OCI-LY7 (cell line): ENCODE data around the gene RHBG. TPM values are rescaled to one million over a fixed set of nuclear protein-coding genes. Genes with fewer than 3 reads are reported as not detected.

Source experiments
- BruUV-seq: library from RNA; stranded (reverse); fragments of 400-500 nt; replicated peaks from 2 replicates; lab custom pipeline; 2021; lab: Mats Ljungman, UMichigan
- CTCF ChIA-PET: fragments of 300-600 bp; sonication (Branson Sonifier 250); formaldehyde crosslinking; loops from one replicate; lab custom pipeline; 2022; ENCODE audit warnings: antibody characterized with exemption; ENCODE audit not compliant: unreplicated experiment; lab: Charles Lee
- POLR2A ChIA-PET: fragments of 300-600 bp; sonication (Branson Sonifier 250); formaldehyde crosslinking; loops from one replicate; lab custom pipeline; 2022; ENCODE audit warnings: antibody characterized with exemption; lab: Charles Lee
- DNase-seq: peaks from one replicate; pipeline ENCODE4 v3.0.0-alpha.2; 2015; ENCODE audit warnings: low spot score
- H2AFZ ChIP-seq: fragments of 200-600 bp; sonication (generic), shearing (Covaris generic); 2 replicates; pipeline ENCODE4 v1.6.1; 2014; ENCODE audit warnings: mild to moderate bottlenecking, antibody characterized with exemption, low read length, moderate library complexity
- H3K27ac ChIP-seq: fragments of 200-600 bp; sonication (generic); 2 replicates; pipeline ENCODE4 v1.5.1; 2014; ENCODE audit warnings: mixed run types, low read depth, mild to moderate bottlenecking, moderate library complexity, low read length, inconsistent platforms; ENCODE audit not compliant: poor library complexity, severe bottlenecking
- H3K36me3 ChIP-seq: fragments of 200-600 bp; sonication (generic); 2 replicates; pipeline ENCODE4 v1.6.1; 2014; ENCODE audit warnings: mild to moderate bottlenecking, antibody characterized with exemption, low read length, moderate library complexity, mixed read lengths; ENCODE audit not compliant: insufficient read depth
- H3K4me1 ChIP-seq: fragments of 200-600 bp; sonication (generic); 2 replicates; pipeline ENCODE4 v1.5.1; 2014; ENCODE audit warnings: mild to moderate bottlenecking, low read length; ENCODE audit not compliant: insufficient read depth, poor library complexity, severe bottlenecking
- H3K4me2 ChIP-seq: fragments of 200-600 bp; sonication (generic); 2 replicates; pipeline ENCODE4 v1.6.1; 2014; ENCODE audit warnings: mild to moderate bottlenecking, low read length
- H3K4me3 ChIP-seq: fragments of 200-600 bp; sonication (generic); 2 replicates; pipeline ENCODE4 v1.5.1; 2014; ENCODE audit warnings: mild to moderate bottlenecking, low read depth, low read length; ENCODE audit not compliant: poor library complexity, severe bottlenecking
- H3K79me2 ChIP-seq: fragments of 200-600 bp; sonication (generic); 2 replicates; pipeline ENCODE4 v1.6.1; 2016; ENCODE audit warnings: low read depth, mild to moderate bottlenecking, low read length, moderate library complexity, mixed read lengths; ENCODE audit not compliant: insufficient read depth
- H3K9me2 ChIP-seq: fragments of 200-600 bp; sonication (generic); 2 replicates; pipeline ENCODE4 v1.6.1; 2016; ENCODE audit warnings: mild to moderate bottlenecking, low read length, mixed read lengths; ENCODE audit not compliant: insufficient read depth
- H3K9me3 ChIP-seq: fragments of 200-600 bp; sonication (generic); 2 replicates; pipeline ENCODE4 v1.6.1; 2014; ENCODE audit warnings: mild to moderate bottlenecking, mixed run types, low read length, mixed read lengths
- H4K20me1 ChIP-seq: fragments of 200-600 bp; sonication (generic); 2 replicates; pipeline ENCODE4 v1.6.1; 2014; ENCODE audit warnings: mild to moderate bottlenecking, antibody characterized with exemption, low read length, moderate library complexity, mixed read lengths; ENCODE audit not compliant: insufficient read depth
- CTCF ChIP-seq: fragments of 200-600 bp; sonication (generic); conservative IDR thresholded peaks from 2 replicates; pipeline ENCODE4 v1.5.1; 2014; ENCODE audit warnings: mild to moderate bottlenecking, antibody characterized with exemption, low read length, moderate library complexity, mixed read lengths
- EZH2phosphoT487 ChIP-seq: fragments of 200-600 bp; sonication (generic); IDR thresholded peaks from 2 replicates; pipeline ENCODE4 v1.6.1; 2018; ENCODE audit warnings: low read depth, borderline replicate concordance, mild to moderate bottlenecking, mixed run types, antibody characterized with exemption, low read length, moderate library complexity, mixed read lengths
- intact Hi-C: fragments of 100-400 bp; cut with micrococcal nuclease; formaldehyde crosslinking; loops from one replicate; pipeline ENCODE4 v1.10.0; 2022; ENCODE audit not compliant: unreplicated experiment
- total RNA-seq, 2 experiments: library from RNA; depleted of rRNA in 1 of 2; stranded (reverse); fragments of >200 nt in 1 of 2; shearing (Covaris generic) in 1 of 2; gene quantifications; 2 replicates each; pipeline ENCODE4 v1.2.3, GENCODE V29; 2014 to 2022

Gene RHBG
- total RNA-seq, 2 experiments from 2014 or later: not detected

- no peaks in the 10 kb centered on the region for H3K9me2 ChIP-seq
- intact Hi-C loops: no loop called here
- no TSS peak for BruUV-seq
- H3K4me1 ChIP-seq: no peaks in the 10 kb centered on the region
- H3K36me3 ChIP-seq: no peaks in the 10 kb centered on the region
- H4K20me1 ChIP-seq: no peaks in the 10 kb centered on the region
- H3K4me3 ChIP-seq: no peak overlapping the region
- H3K4me2 ChIP-seq: no peak overlapping the region
- ChIA-PET CTCF (interaction anchor here (0.9 kb wide), 1 partner anchor 74 kb away, joined by 3 read pairs; no protein-coding TSS in a partner anchor), POLR2A (interaction anchor here (0.6 kb wide), 1 partner anchor 80 kb away, joined by 3 read pairs; no protein-coding TSS in a partner anchor)
- no peak overlapping the region for H2AFZ ChIP-seq
- no peak for DNase-seq
- H3K27ac ChIP-seq: no peak overlapping the region
- no peaks in the 10 kb centered on the region for H3K9me3 ChIP-seq
- no peak for TF ChIP-seq EZH2phosphoT487
- no peak for TF ChIP-seq CTCF
- no peaks in the 10 kb centered on the region for H3K79me2 ChIP-seq
Measured at GRCh38 chr1:156371553-156372264, 2.7 kb downstream of the RHBG start.

- ChIA-PET POLR2A (no interaction called here), CTCF (no interaction called here)
- no peak overlapping the region for H3K4me3 ChIP-seq
- H3K4me1 ChIP-seq: no peaks in the 10 kb centered on the region
- DNase-seq: no peak
- H4K20me1 ChIP-seq: no peaks in the 10 kb centered on the region
- no peaks in the 10 kb centered on the region for H3K9me3 ChIP-seq
- intact Hi-C loops: no loop called here
- no peak overlapping the region for H3K27ac ChIP-seq
- TF ChIP-seq CTCF (no peak), EZH2phosphoT487 (no peak)
- no peak overlapping the region for H3K4me2 ChIP-seq
- BruUV-seq: no TSS peak
- H3K9me2 ChIP-seq: no peaks in the 10 kb centered on the region
- no peaks in the 10 kb centered on the region for H3K79me2 ChIP-seq
- no peak overlapping the region for H2AFZ ChIP-seq
- no peaks in the 10 kb centered on the region for H3K36me3 ChIP-seq
Measured at GRCh38 chr1:156372265-156372586, 3.2 kb downstream of the RHBG start.

GRCh38 chr1:156372876-156373275 lies 3.9 kb downstream of the RHBG start:
- H4K20me1 ChIP-seq: no peaks in the 10 kb centered on the region
- BruUV-seq: no TSS peak
- no peak for TF ChIP-seq EZH2phosphoT487
- no peak for TF ChIP-seq CTCF
- H3K79me2 ChIP-seq: no peaks in the 10 kb centered on the region
- DNase-seq: no peak
- ChIA-PET CTCF (no interaction called here), POLR2A (interaction anchor here (0.6 kb wide), 1 partner anchor 30 kb away, joined by 4 read pairs; no protein-coding TSS in a partner anchor)
- no peaks in the 10 kb centered on the region for H3K36me3 ChIP-seq
- no peak overlapping the region for H3K27ac ChIP-seq
- H3K4me2 ChIP-seq: no peak overlapping the region
- H3K4me3 ChIP-seq: no peak overlapping the region
- no peaks in the 10 kb centered on the region for H3K4me1 ChIP-seq
- H2AFZ ChIP-seq: no peak overlapping the region
- intact Hi-C loops: no loop called here
- no peaks in the 10 kb centered on the region for H3K9me2 ChIP-seq
- no peaks in the 10 kb centered on the region for H3K9me3 ChIP-seq
